HG02885 (cell line): ENCODE measurements around the gene KIF1A.

Source experiments
- ATAC-seq: cut with Tn5 transposase; IDR thresholded peaks from one replicate; pipeline ENCODE4 v1.9.1; 2021; ENCODE audit warnings: mild to moderate bottlenecking; ENCODE audit not compliant: unreplicated experiment, poor library complexity

KIF1A gene

DNA sequence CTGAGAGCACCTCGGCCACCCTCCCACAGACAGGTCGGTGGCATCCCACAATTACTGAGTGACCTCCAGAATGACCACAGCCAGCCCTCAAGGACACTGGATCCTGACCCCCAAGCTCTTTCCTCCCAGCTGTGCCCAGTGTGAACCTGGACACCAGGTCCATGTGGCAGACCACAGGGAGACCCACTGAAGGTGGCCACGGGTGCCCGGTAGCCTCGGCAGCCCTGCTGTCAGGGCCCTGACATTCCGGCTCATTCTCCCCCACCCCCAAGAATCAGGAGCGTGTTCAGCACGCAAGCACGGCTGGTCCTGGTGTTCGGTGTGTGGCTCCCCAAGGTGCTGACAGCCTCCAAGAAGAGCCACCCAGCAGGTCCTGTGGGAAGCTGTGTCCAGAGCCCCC lies 95.6 kb downstream of the KIF1A start:
- ATAC-seq: no peak

DNA sequence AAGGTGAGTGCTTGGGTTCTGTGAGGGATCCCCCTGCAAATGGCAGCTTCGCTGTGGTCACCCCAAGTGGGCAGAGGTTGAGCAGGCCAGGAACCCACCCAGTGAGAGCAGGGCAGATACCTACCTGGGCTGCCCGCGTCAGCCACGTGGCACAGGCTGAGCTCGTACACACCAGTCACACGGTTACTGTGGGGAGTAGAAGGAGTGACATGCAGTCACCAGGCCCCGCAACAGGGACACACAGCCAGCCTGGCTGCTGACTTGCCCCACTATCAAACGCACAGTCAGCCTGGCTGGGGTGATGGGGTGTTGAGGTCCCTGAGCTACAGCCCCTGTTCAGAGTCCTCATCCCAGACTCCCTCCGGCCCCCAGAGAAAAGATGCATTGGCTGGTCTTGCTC lies 96.2 kb downstream of the KIF1A start:
- no peak for ATAC-seq

DNA sequence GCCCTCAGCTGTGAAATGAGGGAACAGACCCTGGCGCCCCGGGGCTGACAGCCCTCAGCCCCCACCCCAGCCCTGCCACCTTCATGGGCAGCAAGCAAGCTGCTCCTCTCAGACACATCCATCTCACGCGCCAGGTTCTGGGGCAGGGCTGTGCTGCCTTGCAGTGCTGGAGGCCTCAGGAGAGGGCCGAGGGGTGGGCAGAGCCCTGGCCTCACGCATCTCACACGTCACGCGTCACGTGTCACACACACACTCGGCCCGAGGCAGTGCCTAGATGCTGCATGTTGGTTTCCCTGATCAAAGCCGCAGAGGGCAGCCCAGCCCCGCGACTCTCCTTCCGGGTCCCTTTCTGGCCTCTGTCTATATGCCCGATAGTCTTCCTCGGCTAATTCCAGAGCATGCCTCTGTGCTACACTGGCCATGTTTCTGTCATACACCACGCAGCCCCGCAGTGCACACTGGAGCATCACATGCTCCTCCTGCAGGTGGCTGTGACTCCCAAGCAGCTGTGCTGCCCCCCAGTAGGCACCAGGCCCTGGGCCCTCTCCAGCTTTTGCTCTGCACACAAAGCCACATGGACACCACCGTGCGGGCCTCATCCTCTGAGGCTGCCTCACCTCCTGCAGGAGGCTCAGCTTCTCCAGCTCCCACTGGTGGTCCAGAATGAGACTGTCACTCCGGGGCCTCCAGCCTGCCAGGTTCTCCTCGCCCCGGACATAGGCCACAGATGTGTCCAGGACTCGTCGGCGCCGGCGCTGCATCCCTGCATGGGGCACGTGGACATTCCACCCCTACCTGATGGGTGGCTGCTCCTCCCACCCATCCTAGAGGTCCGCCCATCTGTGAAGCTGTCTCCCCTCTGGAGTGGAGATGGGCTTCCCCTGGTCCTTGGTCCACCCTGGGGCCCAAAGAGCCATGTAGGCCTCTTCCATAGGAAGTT lies 97.0 kb downstream of the KIF1A start:
- ATAC-seq: no peak

DNA sequence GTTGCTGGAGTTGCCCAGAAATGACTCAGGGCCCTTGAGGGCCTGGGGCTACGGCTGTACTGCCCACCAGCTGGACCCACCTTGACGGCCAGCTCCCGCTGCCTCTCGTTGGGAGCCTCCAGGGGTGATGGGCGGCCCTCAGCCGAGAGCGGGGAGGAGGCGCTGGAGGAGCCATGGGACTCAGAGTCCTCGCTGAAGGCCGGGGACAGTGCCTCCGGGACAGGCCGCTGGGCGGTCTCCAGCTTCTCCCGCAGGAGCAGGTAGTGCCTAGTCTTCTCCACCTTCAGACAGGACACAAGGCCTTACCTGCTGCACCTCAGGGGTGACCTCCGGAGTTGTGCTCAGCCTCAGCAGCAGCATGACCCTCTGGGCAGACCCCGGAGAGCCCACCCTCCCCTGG lies 97.6 kb downstream of the KIF1A start:
- ATAC-seq: no peak

DNA sequence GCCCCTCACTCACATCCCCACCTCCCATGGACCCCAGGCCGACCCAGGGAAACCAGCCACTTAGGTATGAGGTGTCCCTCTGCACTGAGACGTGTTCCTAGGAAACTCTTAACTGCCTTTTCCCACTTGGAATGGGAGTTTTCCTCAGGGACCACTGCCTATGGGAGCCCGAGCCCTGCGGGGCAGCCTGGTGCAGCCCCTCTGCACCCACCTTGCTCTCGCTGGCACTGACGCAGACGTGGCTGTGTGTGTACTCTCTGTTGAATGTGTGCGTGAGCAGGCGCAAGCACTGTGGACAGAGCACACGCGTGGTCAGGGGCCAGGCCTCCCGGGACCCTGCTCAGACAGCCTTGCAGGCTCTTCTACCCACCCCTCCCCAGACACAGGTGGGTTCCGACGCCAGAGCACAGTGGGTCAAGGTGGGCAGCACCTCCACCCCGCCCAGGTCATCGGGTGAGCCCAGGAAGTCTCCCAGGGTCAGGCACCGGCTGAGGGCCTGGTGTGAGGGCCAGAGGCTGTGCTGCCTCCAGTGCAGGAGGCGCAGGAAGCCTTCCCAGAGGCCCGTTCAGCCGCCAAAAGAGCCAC lies 98.3 kb downstream of the KIF1A start:
- ATAC-seq: no peak

DNA sequence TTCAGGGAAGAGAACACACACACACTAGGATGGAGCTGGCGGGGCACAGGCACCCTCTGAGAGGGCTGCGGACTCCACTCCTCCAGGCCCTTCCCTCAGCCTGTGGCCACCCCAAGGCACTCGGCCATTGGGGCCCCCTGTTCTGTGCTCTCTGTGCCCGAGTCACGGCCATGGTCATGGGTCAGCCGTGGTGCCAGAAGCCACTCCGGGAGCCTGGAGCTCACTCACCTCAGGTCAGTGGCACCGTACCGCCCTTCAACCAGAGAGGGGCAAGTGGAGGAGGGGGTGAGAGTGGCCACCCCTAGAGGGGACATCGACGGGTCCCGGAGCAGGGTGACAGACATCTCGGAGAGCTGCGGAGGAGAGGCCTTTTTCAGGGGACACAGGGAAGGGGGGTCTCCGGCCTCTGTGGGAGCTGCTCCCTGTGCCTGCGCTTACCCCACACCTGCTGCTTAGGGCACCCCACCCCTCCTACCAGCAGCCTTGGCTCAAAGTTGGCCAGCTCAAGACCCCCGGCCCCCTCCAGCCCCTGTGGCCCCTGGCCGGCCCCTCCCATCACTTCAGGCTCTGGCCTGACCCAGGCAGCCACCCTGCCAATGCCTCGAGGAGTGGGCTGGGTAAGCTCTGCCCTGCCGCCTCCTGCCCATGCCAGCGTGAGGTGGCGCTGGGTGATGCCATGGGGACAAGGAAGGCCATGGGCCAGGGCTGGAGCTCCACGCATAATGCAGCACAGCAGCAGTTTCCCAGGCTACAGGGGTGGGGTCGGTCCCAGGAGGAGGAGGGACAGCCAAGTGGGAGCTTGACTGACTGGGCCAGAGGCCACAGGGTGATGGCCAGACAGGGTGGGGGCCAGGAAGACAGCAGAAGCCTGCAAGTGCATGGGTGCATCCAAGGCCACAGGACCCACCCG lies 99.1 kb downstream of the KIF1A start:
- no peak for ATAC-seq

GRCh38 chr2:240719676-240720545 lies 100.1 kb downstream of the KIF1A start:
- ATAC-seq: no peak

DNA sequence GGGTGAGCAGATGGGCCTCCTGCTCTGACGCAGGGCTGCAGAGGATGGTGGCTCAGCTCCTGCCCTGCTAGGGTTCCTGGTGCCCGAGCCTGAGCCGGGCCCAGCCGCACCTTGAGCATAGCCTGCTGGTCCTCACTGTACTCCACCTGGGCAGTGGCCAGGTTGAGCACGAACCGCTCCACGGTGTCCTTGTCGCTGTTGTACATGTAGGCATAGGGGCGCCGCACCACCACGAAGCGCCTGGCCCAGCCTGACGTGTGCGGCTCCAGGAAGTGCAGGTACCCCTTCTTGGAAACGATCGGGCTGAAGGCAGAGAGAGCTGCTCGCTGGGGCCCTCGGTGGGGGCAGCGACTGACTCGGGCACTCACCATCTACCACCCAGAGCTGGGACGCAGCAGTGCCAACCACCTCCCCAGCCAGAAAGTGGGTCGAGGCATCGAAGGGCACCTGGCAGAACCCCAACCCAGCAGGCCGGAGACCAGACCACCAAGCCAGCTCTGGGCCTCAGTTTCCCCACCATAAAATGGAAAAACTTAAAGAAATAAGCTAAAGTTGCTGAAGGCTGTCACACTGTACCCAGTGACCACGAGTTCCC lies 101.0 kb downstream of the KIF1A start:
- ATAC-seq: no peak

DNA sequence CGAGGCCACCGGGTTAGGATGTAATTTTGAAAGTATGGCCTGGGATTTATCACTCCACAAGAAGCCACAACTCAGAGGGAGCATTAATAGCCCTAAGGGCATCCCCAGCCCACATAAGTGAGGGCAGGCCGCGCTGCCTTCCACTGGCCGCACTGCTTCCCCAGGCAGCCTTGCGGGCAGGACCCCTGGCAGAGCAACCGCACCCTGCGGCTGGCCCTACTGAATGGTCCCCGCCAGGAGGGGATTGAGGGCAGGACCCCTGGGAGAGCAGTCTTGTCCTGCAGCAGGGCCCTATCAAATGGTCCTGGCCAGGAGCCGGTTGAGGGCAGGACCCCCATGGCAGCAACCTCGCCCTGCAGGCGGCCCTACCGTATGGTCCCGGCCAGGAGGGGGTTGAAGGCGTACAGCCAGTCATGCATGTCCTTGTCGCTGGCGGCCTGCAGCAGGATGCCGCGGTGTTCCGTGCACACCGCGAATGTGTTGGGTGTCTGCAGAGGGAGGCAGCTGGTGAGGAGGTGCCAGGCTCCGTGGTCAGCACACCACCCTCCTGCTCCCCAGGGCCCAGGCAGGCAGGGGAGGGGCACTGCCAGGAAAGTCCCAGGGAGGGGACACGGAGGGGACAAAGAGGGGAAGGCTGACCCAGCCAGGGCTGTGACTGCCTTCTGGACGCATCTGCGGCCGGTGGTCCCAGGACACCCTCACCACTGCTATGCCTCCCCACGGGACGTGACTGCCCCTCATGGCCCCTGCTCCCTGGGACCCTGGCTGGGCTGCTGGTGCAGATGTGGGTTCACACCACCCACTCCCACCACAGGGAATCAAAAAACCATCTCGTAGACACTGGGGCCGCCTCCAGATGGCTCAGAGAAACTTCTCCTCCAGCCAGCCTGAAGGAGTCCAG lies 102.1 kb downstream of the KIF1A start:
- ATAC-seq: no peak

GRCh38 chr2:240717181-240717641 lies 102.8 kb downstream of the KIF1A start:
- ATAC-seq: no peak

DNA sequence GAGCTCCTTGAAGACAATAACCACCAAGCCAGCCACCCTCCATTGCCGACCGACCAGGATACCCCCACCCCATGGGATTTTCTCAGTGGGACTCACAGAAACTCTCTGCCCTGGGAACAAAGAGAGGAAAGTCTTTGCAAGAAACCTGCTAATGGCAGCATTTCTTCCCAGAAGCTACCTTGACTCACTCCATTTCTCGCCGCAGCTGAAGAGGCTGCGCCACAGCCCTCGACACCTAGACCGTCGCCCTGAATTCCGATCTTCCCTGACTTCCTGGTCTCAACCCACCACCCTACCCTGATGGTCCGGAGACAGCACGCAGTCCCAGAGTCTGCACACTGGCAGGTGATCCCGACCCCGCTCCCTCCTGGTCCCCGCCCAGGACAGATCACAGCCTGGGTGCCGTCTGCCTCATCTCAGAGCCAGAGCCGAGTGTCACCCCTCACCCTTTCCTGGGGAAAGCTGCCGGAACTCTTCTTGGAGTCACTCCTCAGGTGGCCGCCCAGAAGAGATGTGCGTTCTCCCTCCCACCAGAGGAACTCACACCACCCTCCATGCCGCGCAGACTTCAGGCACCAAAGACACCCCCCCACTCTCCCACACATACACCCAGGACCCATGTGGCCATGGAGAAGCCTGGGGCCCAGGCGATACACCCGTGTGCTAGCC lies 103.8 kb downstream of the KIF1A start:
- no peak for ATAC-seq

DNA sequence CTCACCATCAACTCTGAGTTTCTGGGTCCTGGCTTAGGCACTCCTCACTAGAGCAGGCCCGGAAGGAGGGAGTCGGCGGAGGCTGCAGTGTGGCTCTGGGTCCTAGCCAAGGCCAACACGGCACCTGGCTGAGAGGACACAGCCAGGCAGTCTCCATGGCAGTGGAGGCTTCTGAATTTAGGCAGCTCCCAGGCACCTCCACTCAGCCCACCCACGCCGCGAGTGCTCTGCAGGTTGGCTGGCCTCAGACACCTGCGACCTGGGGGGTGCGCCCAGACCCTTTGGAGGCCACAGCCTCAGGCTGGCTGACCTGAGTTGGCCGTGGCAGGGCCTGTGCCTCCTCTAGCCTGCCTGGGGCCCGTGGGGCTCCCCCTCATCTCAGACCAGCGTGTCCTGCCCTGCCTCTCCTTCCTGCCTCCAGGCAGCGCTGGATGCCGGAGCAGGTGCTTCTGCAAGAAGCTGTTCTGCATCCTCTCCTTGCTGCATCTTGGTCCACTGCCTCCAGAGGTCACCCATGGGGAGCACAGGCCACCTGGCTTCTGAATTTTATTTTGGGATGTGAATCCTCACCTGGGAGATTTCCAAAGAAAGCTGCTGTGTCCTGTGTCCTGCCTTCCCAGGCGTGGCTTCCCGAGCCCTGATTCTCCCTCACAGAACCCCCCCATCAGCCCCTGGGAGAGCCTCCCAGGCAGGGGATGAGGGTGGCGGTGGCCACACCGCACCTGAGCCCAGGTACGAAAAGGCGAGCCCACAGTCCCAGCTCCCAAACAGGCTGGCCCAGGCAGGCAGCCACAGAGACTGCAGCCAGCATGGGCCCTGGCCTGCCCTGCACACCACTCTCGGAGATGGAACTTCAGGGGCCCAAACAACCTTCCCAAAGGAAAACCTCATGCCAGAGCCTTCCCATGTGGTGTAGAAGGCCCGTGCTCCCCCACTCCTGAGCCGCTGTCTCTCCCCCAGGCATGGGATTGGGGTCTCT lies 105.0 kb downstream of the KIF1A start:
- no peak for ATAC-seq

DNA sequence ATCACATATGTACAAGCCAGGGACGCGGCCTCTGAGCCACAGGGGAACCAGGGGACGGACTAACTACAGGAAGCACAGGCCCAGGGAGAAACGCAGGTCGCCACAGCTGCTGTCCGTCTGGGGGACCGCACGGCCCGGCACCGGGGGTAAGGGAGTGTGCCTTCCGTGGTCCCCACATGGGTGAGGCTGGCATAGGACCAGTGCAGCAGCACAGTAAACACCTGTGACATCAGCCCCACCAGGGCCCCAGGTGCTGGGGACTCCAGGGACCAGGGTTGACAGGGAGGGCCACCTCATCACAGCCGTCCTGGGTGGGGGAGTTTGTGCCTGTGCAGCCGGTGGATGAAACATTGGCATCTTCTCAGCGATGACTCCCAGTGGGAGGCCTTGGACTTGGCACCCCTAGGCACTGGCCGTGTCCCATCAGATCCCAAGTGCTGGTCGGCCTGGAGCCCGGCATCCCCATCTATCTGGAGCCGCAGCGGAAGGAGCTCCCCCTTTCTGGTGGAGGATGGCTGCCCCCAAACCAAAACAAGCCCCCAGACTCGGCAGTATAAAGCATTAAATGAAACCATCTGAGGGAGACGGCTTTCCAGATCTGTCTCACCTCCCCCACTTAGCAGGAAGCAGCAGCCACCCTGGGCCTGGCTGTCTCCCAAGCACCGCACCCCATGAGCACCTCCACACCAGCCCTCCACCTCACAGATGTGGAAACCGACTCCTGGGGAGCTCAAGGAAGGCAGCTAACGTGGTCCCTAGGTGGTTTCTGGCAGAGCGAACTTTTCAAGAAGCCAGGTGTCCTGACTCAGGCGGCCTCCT lies 105.9 kb downstream of the KIF1A start:
- no peak for ATAC-seq

DNA sequence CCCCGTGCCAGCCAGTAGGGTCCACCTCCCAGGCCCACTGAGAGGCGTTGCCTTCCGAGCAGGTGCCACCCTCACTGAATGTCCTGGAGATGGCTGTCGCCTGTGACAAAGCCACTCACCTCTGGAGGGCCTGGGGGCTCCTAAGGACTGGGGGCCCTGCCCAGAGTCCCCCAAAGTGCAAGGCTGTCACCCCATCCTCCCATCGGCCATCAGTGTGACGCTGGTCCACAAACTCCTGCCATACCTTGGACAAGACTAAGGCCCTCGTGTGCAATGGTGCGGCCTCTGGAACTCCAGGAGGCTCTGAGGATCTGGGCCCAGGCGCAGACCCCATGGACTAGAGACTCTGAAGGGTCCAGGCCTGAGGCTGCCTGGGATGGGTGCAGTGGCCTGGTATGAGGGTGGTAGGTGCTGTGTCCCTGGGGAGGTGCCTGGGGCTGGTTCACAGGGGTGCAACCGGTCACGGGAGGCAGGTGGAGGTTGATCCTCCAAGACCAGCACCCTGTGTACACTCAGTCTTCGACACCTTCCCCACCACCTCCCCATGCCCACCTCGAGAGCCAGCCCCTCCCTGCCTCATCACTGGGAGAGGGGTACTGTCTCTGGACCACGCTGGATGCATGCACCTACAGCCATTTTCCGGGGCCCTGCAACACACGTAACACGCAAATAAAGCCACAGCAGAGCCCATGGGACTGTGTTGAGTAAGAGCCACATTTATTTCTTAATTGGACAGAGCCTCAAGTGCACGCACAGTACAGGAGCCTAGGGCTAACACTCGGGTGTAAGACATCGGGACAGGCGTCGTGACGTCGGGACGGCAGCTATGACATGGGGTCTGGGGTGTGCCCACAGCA lies 106.7 kb downstream of the KIF1A start:
- ATAC-seq: no peak

GRCh38 chr2:240712121-240712520 lies 107.9 kb downstream of the KIF1A start:
- ATAC-seq: no peak
